Activated CD4-positive, alpha-beta T cell treated with anti-CD3 and anti-CD28 coated beads for 36 hours (primary cell): Measurements from ENCODE around the gene SELPLG. TPM values are rescaled to one million over a fixed set of nuclear protein-coding genes. Genes with fewer than 3 reads are reported as not detected.
"Not testable (repeated sequence)": the region's sequence is repeated elsewhere in the genome, so short reads cannot be mapped to it uniquely, and the experiment has no call there.

Experiments used
- ATAC-seq: fragments of 200-7000 bp; cut with Tn5 transposase; one replicate; pipeline ENCODE4 v1.10.0; 2021; ENCODE audit warnings: mild to moderate bottlenecking, moderate library complexity
- CTCF ChIA-PET: fragments of 350-600 bp; sonication (Branson Sonifier 250); formaldehyde crosslinking; loops from one replicate; lab custom pipeline; 2021; ENCODE audit warnings: antibody characterized with exemption; lab: Charles Lee
- POLR2A ChIA-PET: fragments of 350-600 bp; sonication (Branson Sonifier 250); formaldehyde crosslinking; loops from one replicate; lab custom pipeline; 2021; ENCODE audit warnings: antibody characterized with exemption, inconsistent platforms; lab: Charles Lee
- DNase-seq: peaks from one replicate; pipeline ENCODE4 v3.0.0-alpha.2; 2020
- H3K27ac Mint-ChIP-seq: one replicate; pipeline ENCODE4 v1.8.0; 2021; ENCODE audit warnings: mixed read lengths
- H3K27me3 Mint-ChIP-seq: one replicate; pipeline ENCODE4 v1.8.0; 2021; ENCODE audit warnings: mixed read lengths
- H3K36me3 Mint-ChIP-seq: one replicate; pipeline ENCODE4 v1.8.0; 2021; ENCODE audit warnings: low read depth, mixed read lengths
- H3K4me1 Mint-ChIP-seq: one replicate; pipeline ENCODE4 v1.8.0; 2021; ENCODE audit warnings: mixed read lengths
- H3K4me3 Mint-ChIP-seq: one replicate; pipeline ENCODE4 v1.8.0; 2021; ENCODE audit warnings: mild to moderate bottlenecking, moderate library complexity, mixed read lengths
- H3K9me3 Mint-ChIP-seq: one replicate; pipeline ENCODE4 v1.8.0; 2021; ENCODE audit warnings: low read depth, mixed read lengths
- intact Hi-C, 2 experiments: fragments of 100-400 bp; cut with DNase I in 1 of 2; cut with micrococcal nuclease in 1 of 2; formaldehyde crosslinking; loops; one replicate each; pipeline versions ENCODE4 v1.14.2 to v1.15.1; 2022 to 2024; cut with DNase I, micrococcal nuclease
- total RNA-seq, 2 experiments: library from RNA; stranded (reverse); gene quantifications; one replicate each; pipeline ENCODE4 v1.2.3, GENCODE V29; 2021

Gene SELPLG
- total RNA-seq, 2 experiments from 2014 or later: 31.0 to 36.9 TPM

DNA sequence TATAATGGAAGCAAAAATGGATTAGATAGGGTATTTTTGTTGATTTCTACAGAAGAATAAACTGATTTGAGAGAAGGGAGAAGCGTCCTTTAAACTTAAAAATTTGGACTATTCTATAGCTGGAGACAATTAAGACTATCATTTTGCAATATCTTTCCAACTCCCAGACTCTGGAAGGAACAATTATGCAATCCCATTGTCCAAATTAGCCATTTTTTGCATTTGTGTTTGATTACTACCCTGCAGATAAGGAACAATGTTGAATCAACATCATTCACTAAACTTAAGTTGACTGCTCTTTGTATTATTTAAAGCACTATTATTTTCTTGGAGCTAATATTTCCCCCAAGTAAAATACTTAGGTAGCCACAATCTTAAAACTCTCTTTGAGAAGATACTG lies 34.8 kb upstream of the SELPLG start:
- H3K4me1 Mint-ChIP-seq: peaks cover 18% of the 10 kb centered on the region
- no peaks in the 10 kb centered on the region for H3K27me3 Mint-ChIP-seq
- no peak overlapping the region for H3K27ac Mint-ChIP-seq
- intact Hi-C loops: loop anchor here in 1 of 2 experiments (5.0 kb wide), 1 partner anchor 284 kb away; no protein-coding TSS in a partner anchor
- ATAC-seq (no peak), DNase-seq (no peak)
- no peaks in the 10 kb centered on the region for H3K9me3 Mint-ChIP-seq
- H3K4me3 Mint-ChIP-seq: no peak overlapping the region
- ChIA-PET CTCF (interaction anchor here (0.6 to 7.8 kb wide), 5 partner anchors 8 to 136 kb away, joined by 3 to 281 read pairs (median 3); no protein-coding TSS in a partner anchor), POLR2A (interaction anchor here (0.6 to 0.7 kb wide), 2 partner anchors 22 to 101 kb away, joined by 3 to 5 read pairs; no protein-coding TSS in a partner anchor)
- H3K36me3 Mint-ChIP-seq: no peaks in the 10 kb centered on the region

GRCh38 chr12:108668063-108668462 lies 34.4 kb upstream of the SELPLG start:
- CTCF ChIA-PET: interaction anchor here (0.6 to 7.8 kb wide), 4 partner anchors 20 to 425 kb away, joined by 3 to 281 read pairs (median 3); partner anchors contain the start of gene ALKBH2
- H3K9me3 Mint-ChIP-seq: no peaks in the 10 kb centered on the region
- ATAC-seq: no peak
- H3K36me3 Mint-ChIP-seq: no peaks in the 10 kb centered on the region
- no peak overlapping the region for H3K27ac Mint-ChIP-seq
- DNase-seq: no peak
- H3K4me3 Mint-ChIP-seq: no peak overlapping the region
- H3K4me1 Mint-ChIP-seq: peaks cover 22% of the 10 kb centered on the region
- H3K27me3 Mint-ChIP-seq: no peaks in the 10 kb centered on the region
- intact Hi-C loops: loop anchor here in 1 of 2 experiments (5.0 kb wide), 1 partner anchor 284 kb away; no protein-coding TSS in a partner anchor
- POLR2A ChIA-PET: interaction anchor here (0.6 to 0.7 kb wide), 2 partner anchors 22 to 102 kb away, joined by 3 to 5 read pairs; no protein-coding TSS in a partner anchor

GRCh38 chr12:108667349-108667748 lies 33.7 kb upstream of the SELPLG start:
- intact Hi-C loops: loop anchor here in 1 of 2 experiments (5.0 kb wide), 1 partner anchor 285 kb away; no protein-coding TSS in a partner anchor

GRCh38 chr12:108666401-108666881 lies 32.7 kb upstream of the SELPLG start:
- ATAC-seq (no peak), DNase-seq (no peak)
- no peak overlapping the region for H3K4me3 Mint-ChIP-seq
- H3K27ac Mint-ChIP-seq: no peak overlapping the region
- intact Hi-C loops: loop anchor here in 1 of 2 experiments (5.0 kb wide), 1 partner anchor 286 kb away; no protein-coding TSS in a partner anchor
- no peaks in the 10 kb centered on the region for H3K9me3 Mint-ChIP-seq
- H3K36me3 Mint-ChIP-seq: no peaks in the 10 kb centered on the region
- ChIA-PET POLR2A (interaction anchor here (1.1 kb wide), 1 partner anchor 36 kb away, joined by 3 read pairs; no protein-coding TSS in a partner anchor), CTCF (interaction anchor here (0.5 to 7.8 kb wide), 15 partner anchors 13 to 1351 kb away, joined by 3 to 281 read pairs (median 3); no protein-coding TSS in a partner anchor)
- H3K27me3 Mint-ChIP-seq: no peaks in the 10 kb centered on the region
- peaks cover 25% of the 10 kb centered on the region for H3K4me1 Mint-ChIP-seq

More at GRCh38 chr12:108667349-108667748, 33.7 kb upstream of the SELPLG start:
- ChIA-PET POLR2A (interaction anchor here (1.1 kb wide), 1 partner anchor 35 kb away, joined by 3 read pairs; no protein-coding TSS in a partner anchor), CTCF (interaction anchor here (0.6 to 7.8 kb wide), 10 partner anchors 12 to 426 kb away, joined by 3 to 281 read pairs (median 4); partner anchors contain the start of gene ALKBH2)
- H3K4me3 Mint-ChIP-seq: no peak overlapping the region
- H3K36me3 Mint-ChIP-seq: no peaks in the 10 kb centered on the region
- no peak overlapping the region for H3K27ac Mint-ChIP-seq
- no peaks in the 10 kb centered on the region for H3K27me3 Mint-ChIP-seq
- ATAC-seq: no peak
- H3K9me3 Mint-ChIP-seq: no peaks in the 10 kb centered on the region
- peaks cover 25% of the 10 kb centered on the region for H3K4me1 Mint-ChIP-seq
- DNase-seq: no peak

DNA sequence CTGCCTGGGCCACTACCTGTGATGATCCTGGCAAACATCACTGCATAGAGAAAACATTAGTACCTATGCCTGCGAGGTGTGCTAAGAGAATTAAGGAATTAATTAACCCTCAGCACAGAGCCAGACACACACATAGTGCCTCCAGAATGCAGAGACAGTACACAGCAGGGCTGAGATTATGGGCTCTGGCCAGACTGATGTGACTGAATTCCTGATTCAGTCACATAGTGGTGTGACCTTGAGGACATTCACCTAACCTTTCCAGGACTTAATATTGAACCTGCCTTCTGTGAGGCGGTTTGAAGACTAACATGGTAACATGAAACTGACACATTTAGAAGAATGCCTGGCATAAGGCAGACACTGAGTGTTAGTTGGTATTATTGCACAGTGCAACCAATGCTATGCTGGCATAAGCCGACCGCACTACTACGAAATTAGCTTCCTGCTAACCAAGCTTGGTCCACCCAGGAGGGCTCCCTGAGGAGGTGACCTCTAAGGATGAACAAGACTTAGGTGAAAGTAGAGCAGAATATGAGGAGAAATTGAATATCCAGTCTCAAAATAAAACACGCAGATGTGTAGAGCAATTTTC lies 32.0 kb upstream of the SELPLG start:
- Mint-ChIP-seq H3K4me1 (peaks cover 29% of the 10 kb centered on the region), H3K27me3 (no peaks in the 10 kb centered on the region), H3K27ac (no peak overlapping the region), H3K36me3 (no peaks in the 10 kb centered on the region), H3K4me3 (no peak overlapping the region), H3K9me3 (no peaks in the 10 kb centered on the region)
- DNase-seq (no peak), ATAC-seq (no peak)
- ChIA-PET CTCF (interaction anchor here (0.5 to 7.8 kb wide), 36 partner anchors 11 to 1350 kb away, joined by 3 to 281 read pairs (median 6); no protein-coding TSS in a partner anchor), POLR2A (no interaction called here)
- intact Hi-C loops: loop anchor here (1.0 to 5.0 kb wide), 6 partner anchors 24 to 287 kb away; no protein-coding TSS in a partner anchor

DNA sequence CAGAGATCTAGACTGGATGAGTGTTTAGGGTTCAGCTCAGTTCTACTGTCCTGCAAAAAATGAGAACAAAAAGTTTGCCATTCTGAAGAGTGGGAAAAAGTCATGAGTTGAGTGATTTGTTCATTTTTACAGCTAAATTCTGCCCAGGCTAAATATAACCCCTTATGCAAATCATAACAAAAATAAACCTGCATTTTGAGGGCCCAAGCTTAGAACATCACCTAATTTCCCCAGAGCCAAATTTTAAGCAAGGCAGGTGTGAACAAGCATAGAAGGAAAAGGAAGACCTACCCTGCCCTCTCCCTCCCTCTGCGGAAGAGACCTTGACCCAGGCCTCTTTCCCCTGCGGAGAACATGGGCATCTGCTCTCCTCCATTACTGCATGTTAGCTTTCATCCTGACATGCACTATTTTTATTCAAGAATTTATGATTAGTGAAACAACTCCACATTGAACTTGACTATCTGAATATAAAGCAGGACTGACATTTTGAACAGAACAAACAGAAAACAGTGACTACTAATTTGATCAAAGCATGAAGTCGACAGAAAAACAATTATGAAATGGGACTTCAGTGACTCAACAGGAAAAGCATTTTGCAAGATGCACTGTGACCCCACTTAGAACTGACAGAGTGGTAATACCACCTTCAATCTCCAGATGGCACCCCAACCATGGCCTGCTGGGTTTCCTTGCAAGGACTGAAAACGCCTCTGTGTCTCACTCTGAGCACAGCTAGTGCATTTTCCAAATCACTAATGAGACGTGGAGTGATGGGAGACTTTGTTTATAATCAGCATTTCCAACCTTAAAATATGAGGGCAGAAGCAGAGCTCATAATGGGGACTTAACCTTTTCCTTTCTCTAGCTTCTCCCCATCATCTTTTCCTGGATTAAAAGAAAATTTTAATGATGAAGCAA lies 30.9 kb upstream of the SELPLG start:
- Mint-ChIP-seq H3K27me3 (no peaks in the 10 kb centered on the region), H3K36me3 (no peaks in the 10 kb centered on the region), H3K4me3 (peak overlapping the region; percentile 18), H3K27ac (peak overlapping the region; percentile 84), H3K4me1 (peaks cover 29% of the 10 kb centered on the region), H3K9me3 (no peaks in the 10 kb centered on the region)
- peak; percentile 91 for DNase-seq
- intact Hi-C loops: loop anchor here (1.0 to 5.0 kb wide), 10 partner anchors 25 to 429 kb away; partner anchors contain the start of genes ALKBH2 (in 1 of the 2) and CORO1C (in 1 of the 2)
- ChIA-PET CTCF (interaction anchor here (0.5 to 7.8 kb wide), 67 partner anchors 8 to 491 kb away, joined by 3 to 281 read pairs (median 5); partner anchors contain the start of genes ALKBH2, ISCU, SELPLG and UNG), POLR2A (interaction anchor here (0.6 to 1.0 kb wide), 2 partner anchors 25 to 91 kb away, joined by 3 to 8 read pairs; no protein-coding TSS in a partner anchor)
- ATAC-seq: peak; percentile 99

GRCh38 chr12:108663324-108664015 lies 29.8 kb upstream of the SELPLG start:
- Mint-ChIP-seq H3K27ac (peak overlapping the region; percentile 13), H3K27me3 (no peaks in the 10 kb centered on the region), H3K9me3 (no peaks in the 10 kb centered on the region), H3K4me1 (peaks cover 29% of the 10 kb centered on the region), H3K36me3 (no peaks in the 10 kb centered on the region), H3K4me3 (no peak overlapping the region)
- intact Hi-C loops: loop anchor here (1.0 to 2.0 kb wide), 7 partner anchors 33 to 430 kb away; partner anchors contain the start of genes ALKBH2 (in 1 of the 2) and CORO1C (in 1 of the 2)
- DNase-seq: no peak
- no peak for ATAC-seq
- ChIA-PET POLR2A (no interaction called here), CTCF (interaction anchor here (1.0 to 7.8 kb wide), 36 partner anchors 9 to 287 kb away, joined by 3 to 281 read pairs (median 7); partner anchors contain the start of genes ISCU and SELPLG)

- H3K4me3 Mint-ChIP-seq, H3K4me1 Mint-ChIP-seq, H3K9me3 Mint-ChIP-seq, ATAC-seq, H3K27ac Mint-ChIP-seq, DNase-seq, CTCF ChIA-PET, H3K27me3 Mint-ChIP-seq, POLR2A ChIA-PET, H3K36me3 Mint-ChIP-seq, intact Hi-C loops: not testable (repeated sequence)
Measured at GRCh38 chr12:108658115-108658514, 24.4 kb upstream of the SELPLG start.

DNA sequence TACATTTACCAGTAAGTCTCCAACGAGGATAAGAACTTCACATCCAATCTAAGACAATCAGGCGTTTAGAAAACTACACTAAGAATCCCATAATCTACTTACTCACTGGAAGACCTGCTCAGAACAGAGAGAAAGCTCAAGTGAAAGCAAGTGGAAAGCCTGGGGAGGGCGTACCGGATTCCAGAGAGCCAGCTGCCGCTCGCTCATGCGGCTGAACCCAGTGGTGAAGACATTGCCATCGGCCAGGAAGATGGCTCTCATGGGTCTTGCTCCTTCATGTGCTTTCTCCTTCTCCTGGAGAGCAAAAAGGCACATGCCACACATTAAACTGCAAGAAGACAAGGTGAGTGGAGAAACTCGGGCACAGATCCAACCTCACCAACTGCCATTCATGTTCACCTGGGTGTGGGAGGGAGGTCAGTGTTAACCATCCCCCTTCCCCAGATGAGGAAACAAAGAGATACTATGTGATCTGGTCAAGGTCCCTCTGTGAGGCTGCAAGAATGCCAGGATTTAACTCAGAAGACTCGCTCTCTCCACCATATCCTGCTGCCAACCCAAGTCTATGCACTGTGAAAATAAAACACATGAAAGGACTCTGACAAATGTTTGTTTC lies 23.5 kb upstream of the SELPLG start:
- no peaks in the 10 kb centered on the region for H3K27me3 Mint-ChIP-seq
- H3K9me3 Mint-ChIP-seq: no peaks in the 10 kb centered on the region
- ATAC-seq: no peak
- H3K36me3 Mint-ChIP-seq: peaks cover 10% of the 10 kb centered on the region
- CTCF ChIA-PET: interaction anchor here (0.6 kb wide), 1 partner anchor 142 kb away, joined by 3 read pairs; the partner anchor contains the start of gene FICD
- intact Hi-C loops: no loop called here
- H3K4me3 Mint-ChIP-seq: no peak overlapping the region
- H3K4me1 Mint-ChIP-seq: peaks cover 13% of the 10 kb centered on the region
- H3K27ac Mint-ChIP-seq: no peak overlapping the region
- POLR2A ChIA-PET: no interaction called here
- no peak for DNase-seq
